ENCODE results near the gene YY1.

GRCh38 chr14:100303925-100304324, 65.0 kb downstream of the YY1 start:
- TF ChIP-seq CTCF (IDR thresholded peaks at IDR 0.05) (no peak), NR3C1 (CRISPR knock-in tag; conservative IDR thresholded peaks at IDR 0.05; ENCODE audit: low read depth) (no peak), ZNF317 (CRISPR knock-in tag; IDR thresholded peaks at IDR 0.05; ENCODE audit: borderline replicate concordance, low read depth) (no peak), JUN (CRISPR knock-in tag; IDR thresholded peaks at IDR 0.05) (no peak), ZBTB21 (CRISPR knock-in tag; IDR thresholded peaks at IDR 0.05; ENCODE audit: borderline replicate concordance) (no peak), CREB1 (CRISPR knock-in tag; IDR thresholded peaks at IDR 0.05) (no peak), HMGXB4 (CRISPR knock-in tag; IDR thresholded peaks at IDR 0.05) (no peak), KAT7 (CRISPR knock-in tag; IDR thresholded peaks at IDR 0.05; ENCODE audit: borderline replicate concordance) (no peak), MLX (CRISPR knock-in tag; IDR thresholded peaks at IDR 0.05) (no peak), CBFB (CRISPR knock-in tag; IDR thresholded peaks at IDR 0.05; ENCODE audit: low read depth) (no peak), NFE2L1 (CRISPR knock-in tag; IDR thresholded peaks at IDR 0.05) (no peak)
- TF ChIP-seq, protein P1, sequence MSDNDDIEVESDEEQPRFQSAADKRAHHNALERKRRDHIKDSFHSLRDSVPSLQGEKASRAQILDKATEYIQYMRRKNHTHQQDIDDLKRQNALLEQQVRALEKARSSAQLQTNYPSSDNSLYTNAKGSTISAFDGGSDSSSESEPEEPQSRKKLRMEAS (CRISPR knock-in tag; IDR thresholded peaks at IDR 0.05): no peak
